Upper lobe of left lung (tissue), 4 donors: ENCODE measurements around the gene POLA1.

Experiments used
- CTCF ChIP-seq, 6 experiments: fragments of 450-650 bp in 4 of 6; fragments of 200-600 bp in 2 of 6; sonication (generic) in 2 of 6; IDR thresholded peaks; one replicate each; pipeline ENCODE4 v1.5.1; 2016 to 2019; ENCODE audit warnings: antibody characterized with exemption in 6 of 6
- EP300 ChIP-seq, 4 donors: sonication (generic); formaldehyde crosslinking; IDR thresholded peaks; one replicate each; pipeline ENCODE4 v1.5.1; 2017; ENCODE audit warnings: antibody characterized with exemption in 4 of 4, control low read depth in 2 of 4

GRCh38 chrX:24996096-24996709 is 302.5 kb downstream of the POLA1 start:
- TF ChIP-seq CTCF (IDR thresholded peaks at IDR 0.05), result no peak
- TF ChIP-seq EP300 (IDR thresholded peaks at IDR 0.05), result no peak
